Activated B cell treated with CpG ODN at 0.5 μM for 24 hours (primary cell): ENCODE results near the gene ZNF521. TPM values are rescaled to one million over a fixed set of nuclear protein-coding genes. Genes with fewer than 3 reads are reported as not detected.

Experiments
- ATAC-seq: fragments of 200-7000 bp; cut with Tn5 transposase; one replicate; pipeline ENCODE4 v1.10.0; 2021; ENCODE audit warnings: low read depth, mild to moderate bottlenecking, moderate library complexity
- CTCF ChIA-PET: fragments of 350-600 bp; sonication (Branson Sonifier 250); formaldehyde crosslinking; loops from one replicate; lab custom pipeline; 2021; ENCODE audit warnings: antibody characterized with exemption; lab: Charles Lee
- POLR2A ChIA-PET: fragments of 350-600 bp; sonication (Branson Sonifier 250); formaldehyde crosslinking; loops from one replicate; lab custom pipeline; 2021; ENCODE audit warnings: antibody characterized with exemption; lab: Charles Lee
- DNase-seq: peaks from one replicate; pipeline ENCODE4 v3.0.0; 2022
- H3K27ac Mint-ChIP-seq: one replicate; pipeline ENCODE4 v1.8.0; 2020; ENCODE audit warnings: mixed read lengths
- H3K27me3 Mint-ChIP-seq: one replicate; pipeline ENCODE4 v1.8.0; 2021; ENCODE audit warnings: mixed read lengths
- H3K36me3 Mint-ChIP-seq: one replicate; pipeline ENCODE4 v1.8.0; 2021; ENCODE audit warnings: low read depth, mixed read lengths
- H3K4me1 Mint-ChIP-seq: one replicate; pipeline ENCODE4 v1.8.0; 2021; ENCODE audit warnings: mixed read lengths
- H3K4me3 Mint-ChIP-seq: one replicate; pipeline ENCODE4 v1.8.0; 2020; ENCODE audit warnings: mild to moderate bottlenecking, mixed read lengths
- H3K9me3 Mint-ChIP-seq: one replicate; pipeline ENCODE4 v1.8.0; 2020; ENCODE audit warnings: mixed read lengths
- intact Hi-C: fragments of 100-400 bp; cut with micrococcal nuclease; formaldehyde crosslinking; loops from one replicate; pipeline ENCODE4 v1.15.1; 2024
- total RNA-seq: library from RNA; stranded (reverse); gene quantifications from 2 replicates; pipeline ENCODE4 v1.2.3, GENCODE V29; 2022
- TF ChIP-seq, protein P1 (sequence below): fragments of 200-600 bp; IDR thresholded peaks from one replicate; pipeline ENCODE4 v1.8.0; 2022; ENCODE audit warnings: antibody characterized with exemption, mild to moderate bottlenecking

Gene ZNF521
- total RNA-seq, 1 donor from 2014 or later = 0.16 TPM

GRCh38 chr18:25248755-25249154, 103.2 kb downstream of the ZNF521 start:
- ATAC-seq (no peak), DNase-seq (no peak)
- Mint-ChIP-seq H3K36me3 (no peaks in the 10 kb centered on the region), H3K27me3 (no peaks in the 10 kb centered on the region), H3K27ac (no peak overlapping the region), H3K9me3 (no peaks in the 10 kb centered on the region), H3K4me1 (no peaks in the 10 kb centered on the region), H3K4me3 (no peak overlapping the region)
- intact Hi-C loops = no loop called here
- ChIA-PET CTCF (no interaction called here), POLR2A (no interaction called here)
- TF ChIP-seq, protein P1, sequence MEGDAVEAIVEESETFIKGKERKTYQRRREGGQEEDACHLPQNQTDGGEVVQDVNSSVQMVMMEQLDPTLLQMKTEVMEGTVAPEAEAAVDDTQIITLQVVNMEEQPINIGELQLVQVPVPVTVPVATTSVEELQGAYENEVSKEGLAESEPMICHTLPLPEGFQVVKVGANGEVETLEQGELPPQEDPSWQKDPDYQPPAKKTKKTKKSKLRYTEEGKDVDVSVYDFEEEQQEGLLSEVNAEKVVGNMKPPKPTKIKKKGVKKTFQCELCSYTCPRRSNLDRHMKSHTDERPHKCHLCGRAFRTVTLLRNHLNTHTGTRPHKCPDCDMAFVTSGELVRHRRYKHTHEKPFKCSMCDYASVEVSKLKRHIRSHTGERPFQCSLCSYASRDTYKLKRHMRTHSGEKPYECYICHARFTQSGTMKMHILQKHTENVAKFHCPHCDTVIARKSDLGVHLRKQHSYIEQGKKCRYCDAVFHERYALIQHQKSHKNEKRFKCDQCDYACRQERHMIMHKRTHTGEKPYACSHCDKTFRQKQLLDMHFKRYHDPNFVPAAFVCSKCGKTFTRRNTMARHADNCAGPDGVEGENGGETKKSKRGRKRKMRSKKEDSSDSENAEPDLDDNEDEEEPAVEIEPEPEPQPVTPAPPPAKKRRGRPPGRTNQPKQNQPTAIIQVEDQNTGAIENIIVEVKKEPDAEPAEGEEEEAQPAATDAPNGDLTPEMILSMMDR = no peak

DNA sequence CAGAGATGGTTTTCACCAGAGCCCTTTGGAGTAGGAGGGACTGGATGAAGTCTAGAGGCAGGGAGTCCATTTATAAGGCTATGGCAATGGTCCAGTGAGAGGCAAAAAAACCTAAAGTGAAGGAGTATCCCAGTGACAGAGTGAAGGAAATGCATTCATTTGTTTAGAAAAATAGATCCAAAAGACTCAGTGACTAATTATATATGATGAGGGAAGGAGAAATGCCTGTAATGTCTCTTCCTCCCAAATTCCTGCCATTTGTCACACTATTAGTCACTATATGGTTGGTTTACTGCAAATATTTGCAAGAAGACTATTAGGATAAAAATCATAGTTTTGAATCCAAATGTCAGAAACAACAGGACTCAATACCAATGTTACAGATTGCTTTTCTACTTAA, 104.2 kb downstream of the ZNF521 start:
- no peaks in the 10 kb centered on the region for H3K9me3 Mint-ChIP-seq
- H3K4me3 Mint-ChIP-seq = no peak overlapping the region
- TF ChIP-seq, protein P1 = no peak
- no peaks in the 10 kb centered on the region for H3K36me3 Mint-ChIP-seq
- no peak for DNase-seq
- no peaks in the 10 kb centered on the region for H3K4me1 Mint-ChIP-seq
- no peaks in the 10 kb centered on the region for H3K27me3 Mint-ChIP-seq
- no peak overlapping the region for H3K27ac Mint-ChIP-seq
- ChIA-PET CTCF (no interaction called here), POLR2A (no interaction called here)
- no peak for ATAC-seq
- intact Hi-C loops = no loop called here

GRCh38 chr18:25244924-25245698, 106.9 kb downstream of the ZNF521 start:
- H3K4me3 Mint-ChIP-seq = no peak overlapping the region
- H3K27ac Mint-ChIP-seq = no peak overlapping the region
- CTCF ChIA-PET = no interaction called here
- POLR2A ChIA-PET = no interaction called here
- no peaks in the 10 kb centered on the region for H3K9me3 Mint-ChIP-seq
- H3K36me3 Mint-ChIP-seq = no peaks in the 10 kb centered on the region
- no peaks in the 10 kb centered on the region for H3K4me1 Mint-ChIP-seq
- intact Hi-C loops = no loop called here
- no peak for ATAC-seq
- DNase-seq = no peak
- TF ChIP-seq, protein P1 = no peak
- peaks cover 4% of the 10 kb centered on the region for H3K27me3 Mint-ChIP-seq

DNA sequence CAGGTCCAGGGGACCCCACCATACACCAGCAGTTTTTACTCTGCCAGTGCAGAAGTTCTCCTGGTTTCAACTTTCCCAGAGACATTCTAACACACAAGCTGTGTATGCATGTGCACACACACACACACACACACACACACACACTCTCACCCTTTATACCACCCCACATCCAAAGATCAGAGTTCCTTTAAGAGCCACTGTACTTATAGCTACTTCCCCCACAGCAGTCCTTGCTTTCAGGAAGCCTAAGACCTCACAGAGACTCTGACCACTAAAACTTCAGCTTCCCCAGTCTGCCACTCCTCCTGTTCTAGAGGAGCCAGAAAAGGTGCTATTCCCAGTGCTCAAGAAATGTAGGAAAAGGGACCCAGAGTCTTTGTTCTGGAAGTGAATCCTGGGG, 107.8 kb downstream of the ZNF521 start:
- no peak overlapping the region for H3K27ac Mint-ChIP-seq
- peaks cover 4% of the 10 kb centered on the region for H3K27me3 Mint-ChIP-seq

DNA sequence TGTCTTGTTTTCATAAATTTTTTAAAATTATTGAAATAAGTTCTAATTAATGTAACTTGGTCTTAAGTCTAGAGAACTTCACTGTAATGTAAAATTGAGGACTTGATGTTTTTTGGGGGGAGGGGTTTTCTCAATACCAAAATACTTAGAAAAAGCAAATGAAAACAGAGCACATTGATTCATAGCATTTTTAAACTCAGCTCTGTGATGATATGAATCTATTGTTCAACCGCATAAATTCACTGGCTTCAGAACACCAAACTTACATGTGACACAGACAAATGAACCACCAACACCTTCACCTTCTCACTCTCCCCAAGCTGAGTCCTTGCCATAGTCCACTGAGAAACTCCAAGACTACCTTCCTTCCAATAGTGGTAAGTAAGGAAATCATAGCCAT, 108.2 kb downstream of the ZNF521 start:
- POLR2A ChIA-PET = no interaction called here
- no peaks in the 10 kb centered on the region for H3K4me1 Mint-ChIP-seq
- CTCF ChIA-PET = no interaction called here
- no peak overlapping the region for H3K27ac Mint-ChIP-seq
- peaks cover 4% of the 10 kb centered on the region for H3K27me3 Mint-ChIP-seq
- DNase-seq (no peak), ATAC-seq (no peak)
- no peaks in the 10 kb centered on the region for H3K9me3 Mint-ChIP-seq
- no peaks in the 10 kb centered on the region for H3K36me3 Mint-ChIP-seq
- intact Hi-C loops = no loop called here
- TF ChIP-seq, protein P1 = no peak
- no peak overlapping the region for H3K4me3 Mint-ChIP-seq

More for the DNA sequence above, 107.8 kb downstream of the ZNF521 start:
- Mint-ChIP-seq H3K4me1 (no peaks in the 10 kb centered on the region), H3K9me3 (no peaks in the 10 kb centered on the region), H3K36me3 (no peaks in the 10 kb centered on the region), H3K4me3 (no peak overlapping the region)
- no peak for ATAC-seq
- POLR2A ChIA-PET = no interaction called here
- TF ChIP-seq, protein P1 = no peak
- CTCF ChIA-PET = no interaction called here
- intact Hi-C loops = no loop called here
- no peak for DNase-seq
